ENCODE results near the gene CTRB1.
A peak's percentile ranks its signal among the peaks of the same experiment; 100 is the strongest.
"Not testable (repeated sequence)": the region's sequence is repeated elsewhere in the genome, so short reads cannot be mapped to it uniquely, and the experiment has no call there.

The CTRB1 gene

DNA sequence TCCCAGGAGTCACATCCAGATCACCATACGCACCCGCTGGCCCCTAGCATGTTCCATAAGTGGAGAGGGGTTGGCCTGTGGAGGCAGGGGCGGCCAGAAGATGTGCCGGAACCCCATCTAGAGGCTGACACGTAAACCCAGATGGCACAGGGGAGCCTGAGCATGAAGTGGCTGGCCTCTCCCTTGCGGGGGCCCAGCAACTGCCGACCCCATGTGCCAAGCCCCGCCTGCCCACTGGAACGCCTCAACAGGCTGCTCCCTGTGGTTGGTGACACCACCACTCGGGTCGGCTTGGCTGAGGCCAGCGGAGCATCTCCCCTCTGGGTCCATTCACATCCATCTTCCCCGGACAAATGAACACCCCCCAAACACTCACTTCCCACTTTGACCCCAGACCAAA, 23.2 kb downstream of the CTRB1 start:
- DNase-seq (ENCODE audit: low spot score): no peak

DNA sequence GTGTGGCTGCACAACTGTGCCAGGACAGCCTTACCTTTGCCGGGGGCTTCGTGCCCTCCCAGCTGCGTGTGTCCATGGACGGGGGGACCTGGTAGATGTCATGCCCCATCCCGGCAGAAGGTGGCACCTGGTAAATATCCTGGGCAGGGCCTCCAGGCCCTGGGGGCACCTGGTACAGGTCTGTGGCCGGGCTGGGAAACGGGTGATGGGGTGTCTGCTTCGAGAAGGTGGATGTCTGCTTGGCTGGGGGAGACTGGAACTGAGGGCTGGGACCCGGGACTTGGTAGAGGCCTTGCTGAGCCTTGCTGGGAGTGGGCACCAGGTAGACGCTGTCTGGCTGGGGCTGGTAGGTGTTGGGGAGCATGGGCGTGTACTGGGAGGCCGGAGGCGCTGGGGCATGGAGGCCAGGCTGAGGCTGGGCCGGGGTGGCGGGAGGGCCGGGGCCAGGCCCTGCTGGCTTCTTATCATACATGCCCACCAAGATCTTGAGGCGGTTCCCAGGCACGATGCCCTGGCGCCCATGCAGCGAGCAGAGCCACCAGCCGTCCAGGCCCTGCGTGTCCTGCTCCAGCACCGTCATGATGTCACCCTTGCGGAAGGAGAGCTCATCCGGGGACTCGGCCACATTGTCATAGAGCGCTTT, 23.8 kb downstream of the CTRB1 start:
- not testable (repeated sequence) for DNase-seq (ENCODE audit: low spot score)

DNA sequence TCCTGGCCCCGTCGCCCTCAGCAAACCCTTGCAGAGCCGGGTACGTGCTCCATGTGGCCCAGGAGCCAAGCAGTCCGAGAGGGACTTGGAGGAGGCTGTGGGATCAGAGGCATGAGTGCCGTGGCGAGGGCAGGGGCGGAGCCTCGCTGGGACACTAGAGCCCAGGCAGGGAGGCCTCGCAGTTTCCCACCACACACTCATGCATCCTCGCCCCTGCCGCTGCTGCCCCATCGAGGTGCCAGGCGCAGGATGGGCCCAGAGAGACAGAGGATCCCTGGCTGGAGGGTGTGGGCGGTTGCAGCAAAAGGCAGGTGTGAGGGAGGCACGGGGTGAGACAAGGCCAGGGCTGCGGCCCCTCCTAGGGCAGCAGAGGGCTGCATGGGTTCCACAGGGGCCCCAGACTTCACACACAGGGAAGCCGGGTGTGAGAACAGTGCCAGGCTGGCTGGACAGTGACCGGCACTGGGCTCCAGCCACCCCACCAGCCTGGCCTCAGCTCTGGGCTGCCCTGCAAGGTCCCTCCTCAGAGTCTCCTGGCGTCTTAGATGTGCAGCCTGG, 25.0 kb downstream of the CTRB1 start:
- no peak for DNase-seq (ENCODE audit: low spot score)

- no peak for DNase-seq (ENCODE audit: low spot score)
These were observed 25.5 kb downstream of the CTRB1 start for GRCh38 chr16:75244225-75244809.

DNA sequence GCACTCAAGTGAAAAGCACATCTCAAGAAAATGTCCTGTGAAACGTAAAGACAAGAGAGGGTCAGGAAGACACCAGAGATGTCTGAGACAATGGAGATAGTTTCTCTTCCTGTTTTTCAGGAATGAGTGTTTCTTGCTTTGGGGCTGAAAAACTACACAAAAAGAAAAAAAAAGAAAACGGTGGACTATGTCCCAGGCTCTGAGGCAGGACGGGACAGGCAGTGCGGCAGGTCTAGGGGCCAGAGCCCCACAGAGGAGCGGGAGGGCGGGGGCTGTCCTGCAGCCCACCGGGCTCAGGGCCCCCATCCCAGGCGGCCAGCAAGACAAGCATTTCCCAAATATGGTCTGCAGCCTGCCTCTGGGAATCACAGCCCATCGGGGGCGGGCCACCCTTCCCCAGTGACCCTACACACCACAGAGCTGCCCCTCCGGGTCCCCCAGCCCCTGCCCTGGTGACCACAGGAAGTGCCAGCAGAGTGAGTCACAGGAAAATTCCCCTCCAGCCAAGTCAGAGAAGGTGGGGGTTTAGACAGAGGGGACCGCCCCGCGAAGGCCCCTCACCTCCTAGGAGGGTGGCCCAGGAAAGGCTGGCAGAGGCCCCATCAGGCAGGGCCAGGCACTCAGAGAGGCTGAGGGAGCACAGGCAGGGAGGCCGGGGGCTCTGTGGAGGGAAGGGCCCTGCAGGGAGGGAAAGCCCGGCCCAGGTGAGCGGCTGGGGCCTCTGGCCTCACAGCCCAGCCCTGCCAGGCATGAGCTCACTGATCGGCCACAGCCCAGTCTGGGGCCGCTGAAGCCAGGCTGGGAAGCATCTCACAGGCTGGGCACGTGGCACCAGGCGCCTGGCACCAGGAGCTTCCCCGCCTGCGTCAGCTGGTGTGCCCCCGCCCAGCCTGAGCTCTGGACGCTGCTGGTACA, 26.3 kb downstream of the CTRB1 start:
- DNase-seq (ENCODE audit: low spot score): no peak

GRCh38 chr16:75246504-75247205, 27.9 kb downstream of the CTRB1 start:
- no peak for DNase-seq (ENCODE audit: low spot score)

GRCh38 chr16:75247249-75247648, 28.5 kb downstream of the CTRB1 start:
- no peak for DNase-seq (ENCODE audit: low spot score)

GRCh38 chr16:75248142-75248535, 29.4 kb downstream of the CTRB1 start:
- no peak for DNase-seq (ENCODE audit: low spot score)

DNA sequence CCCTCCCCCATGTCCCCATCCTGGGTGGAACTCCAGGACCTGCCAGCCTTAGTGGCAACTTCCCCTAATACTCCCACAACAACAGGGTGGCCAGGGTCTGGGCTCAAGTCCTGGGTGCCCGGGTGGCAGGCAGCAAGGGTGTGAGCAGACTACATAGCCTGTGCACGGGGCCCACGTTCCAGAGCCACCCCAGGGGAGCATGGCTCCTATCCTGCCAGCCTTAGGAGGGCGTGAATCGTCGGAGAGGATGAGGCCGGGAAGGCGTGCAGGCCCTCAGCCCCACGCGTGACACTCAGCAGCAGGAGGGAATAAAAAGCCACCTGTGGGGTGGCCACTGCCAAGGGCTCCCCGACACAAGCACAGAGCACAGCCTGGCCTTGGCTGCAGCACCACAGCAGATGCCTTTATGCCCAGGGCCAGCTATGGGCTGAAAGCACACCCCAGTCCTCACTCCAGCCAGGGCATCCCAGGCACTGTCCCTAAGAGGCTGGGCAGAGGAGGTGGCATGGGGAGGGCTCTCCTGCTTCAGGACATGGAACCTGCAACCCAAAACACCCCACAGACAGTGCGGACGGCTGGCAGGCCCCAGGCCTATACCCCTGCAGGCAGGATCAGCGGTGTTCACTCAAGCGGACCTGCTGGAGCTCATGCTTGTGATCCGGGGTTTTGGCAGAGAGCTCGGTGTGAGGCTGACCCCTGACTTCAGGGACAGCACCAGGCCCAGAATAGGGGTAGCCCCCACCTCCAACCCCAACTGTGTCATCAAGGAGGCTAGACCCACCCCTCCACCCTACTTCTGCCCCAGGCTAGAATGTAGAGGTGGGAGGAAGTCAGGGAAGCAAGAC, 30.0 kb downstream of the CTRB1 start:
- no peak for DNase-seq (ENCODE audit: low spot score)

DNA sequence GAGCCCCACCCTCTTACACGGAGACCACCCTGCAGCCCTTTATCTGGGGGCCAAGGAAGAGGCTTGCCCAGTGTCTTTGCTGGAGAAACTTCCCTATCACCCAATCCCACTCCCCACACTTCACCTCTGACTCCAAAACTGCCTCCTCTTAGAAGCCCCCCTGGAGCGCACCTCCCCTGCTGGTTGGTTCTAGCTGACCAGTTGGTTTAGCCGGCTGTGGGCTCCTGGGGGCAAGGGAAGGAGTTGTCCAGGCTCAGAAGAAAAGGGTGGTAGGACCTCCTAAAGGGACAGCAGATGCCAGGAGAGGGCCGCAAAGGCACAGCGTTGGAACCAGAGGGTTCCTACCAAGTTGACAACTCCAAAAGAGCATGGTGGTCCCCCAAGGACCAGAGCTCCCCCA, 30.7 kb downstream of the CTRB1 start:
- no peak for DNase-seq (ENCODE audit: low spot score)

DNA sequence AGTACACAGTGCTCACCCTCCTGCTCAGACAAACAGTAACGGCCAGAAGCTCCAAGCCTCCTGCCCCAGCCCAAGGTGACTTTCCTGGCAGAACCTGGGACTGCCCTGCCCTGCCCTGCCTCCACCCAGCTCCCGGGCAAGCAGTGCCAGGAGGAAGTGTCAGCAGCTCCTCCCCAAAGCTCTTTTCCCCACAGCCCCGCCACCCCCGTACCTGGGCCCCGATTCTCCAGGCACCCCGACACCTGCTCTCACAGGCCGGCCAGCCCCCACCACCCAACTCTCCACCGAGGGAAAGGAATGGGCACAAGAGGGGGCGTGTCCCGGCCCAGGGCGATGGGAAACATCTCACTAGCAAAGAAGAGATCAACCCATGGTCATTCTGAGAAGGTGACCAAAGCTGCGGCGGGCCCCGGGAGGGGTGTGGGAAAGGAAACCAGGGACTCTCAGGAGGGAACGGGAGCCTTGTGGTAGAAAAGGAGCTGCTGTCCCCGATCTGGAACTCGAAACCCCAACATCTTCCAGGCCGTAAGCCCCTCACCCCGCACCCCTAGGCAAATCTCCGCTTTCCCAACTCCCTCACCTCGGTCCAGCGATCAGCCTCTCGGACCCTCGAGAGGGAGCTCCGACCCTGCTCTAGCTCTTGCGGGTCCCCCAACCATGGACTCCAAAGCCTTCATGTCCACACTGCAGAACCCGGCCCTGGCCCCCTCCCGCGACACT, 31.5 kb downstream of the CTRB1 start:
- DNase-seq (ENCODE audit: low spot score): no peak

GRCh38 chr16:75250809-75251279, 32.1 kb downstream of the CTRB1 start:
- peak; percentile 76 for DNase-seq (ENCODE audit: low spot score)

DNA sequence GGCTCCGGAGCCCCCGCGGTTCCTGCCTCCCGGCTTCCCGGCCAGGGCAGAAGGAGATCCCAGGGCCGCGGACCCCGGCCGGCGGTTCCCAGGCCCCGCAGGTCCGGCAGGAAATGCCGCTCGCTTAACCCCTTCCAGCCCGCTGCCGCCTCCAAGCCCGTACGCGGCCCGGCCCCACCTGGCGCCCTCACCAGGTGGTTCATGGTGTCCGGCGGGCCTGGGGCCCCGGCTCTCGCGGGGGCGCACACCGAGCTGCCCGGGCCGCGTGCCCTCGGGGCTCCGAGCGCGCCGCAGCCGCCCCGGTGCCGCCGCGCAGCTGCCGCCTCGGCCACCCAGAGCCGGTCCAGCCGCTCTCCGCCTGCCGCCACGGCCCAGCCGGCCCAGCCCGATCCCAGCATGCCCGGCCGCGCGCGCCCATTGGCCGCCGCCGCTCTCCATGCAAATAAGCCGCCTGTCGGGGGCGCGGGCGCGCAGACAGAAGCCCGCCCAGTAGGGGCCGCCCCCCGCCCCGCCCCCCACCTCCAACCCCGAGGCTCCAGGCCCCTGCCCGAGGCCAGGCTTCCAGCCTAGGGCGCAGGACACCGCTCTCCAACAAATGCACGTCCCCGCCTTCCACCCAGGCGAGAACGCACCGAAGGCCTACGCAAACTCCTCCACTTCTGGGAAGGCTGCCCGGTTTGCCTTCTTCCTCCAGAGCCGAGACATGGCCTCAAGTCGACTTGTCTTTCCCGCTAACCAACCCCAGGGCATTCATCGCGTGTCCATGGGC, 32.7 kb downstream of the CTRB1 start, which contains the start of gene BCAR1:
TSS of gene BCAR1 (minus strand) at position 345 of the 769 bp plus-strand sequence. CDS start at position 203, 142 bp downstream.
- DNase-seq (ENCODE audit: low spot score): peak; percentile 94

- DNase-seq (ENCODE audit: low spot score): no peak
These were observed 33.5 kb downstream of the CTRB1 start for GRCh38 chr16:75252049-75252864.

DNA sequence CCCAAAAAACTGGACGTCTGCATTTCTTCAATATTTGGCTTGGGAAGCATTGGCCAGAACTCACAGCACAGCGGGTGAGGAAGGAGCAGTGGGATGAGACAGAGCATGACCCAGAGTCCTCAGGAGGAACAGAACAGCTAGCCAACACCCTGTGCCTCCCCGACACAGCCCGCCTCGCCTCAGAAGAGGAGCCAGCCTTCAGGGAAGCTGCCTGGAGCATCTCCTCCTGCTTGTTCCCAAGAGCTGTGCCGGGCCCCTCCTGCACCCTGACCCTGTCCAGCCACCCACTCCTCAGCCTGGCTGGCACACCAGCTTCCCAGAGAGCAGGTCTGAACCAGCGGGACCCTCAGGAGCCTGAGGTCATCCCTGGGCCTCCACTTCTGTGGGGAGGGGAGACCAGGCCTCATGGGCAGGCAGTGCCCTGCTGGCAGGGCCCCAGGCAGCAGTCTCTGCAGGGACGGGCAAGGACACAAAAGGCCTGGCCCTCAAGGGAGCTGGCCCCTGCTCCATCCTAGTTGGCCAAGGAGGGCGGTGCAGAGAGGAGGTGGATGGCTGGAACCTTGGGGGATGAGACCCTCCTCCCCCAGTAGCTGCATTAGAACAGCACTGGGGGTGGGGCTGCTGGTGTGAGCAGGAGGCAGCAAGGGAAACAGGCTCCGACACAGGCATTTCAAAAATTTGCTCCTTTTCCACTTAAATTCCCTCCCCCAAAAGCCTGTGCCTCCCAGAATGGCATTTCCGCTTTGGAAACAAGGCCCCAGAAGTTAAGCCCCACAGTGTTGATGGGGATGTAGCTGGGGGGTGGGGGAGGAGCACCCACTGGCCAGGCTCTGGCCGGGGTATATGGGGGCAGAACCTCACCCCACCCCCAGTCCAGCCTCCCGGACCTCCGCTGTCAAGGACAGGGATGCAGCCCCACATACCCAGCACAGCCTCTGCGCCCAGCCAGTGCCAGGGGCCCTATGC, 34.4 kb downstream of the CTRB1 start:
- no peak for DNase-seq (ENCODE audit: low spot score)

DNA sequence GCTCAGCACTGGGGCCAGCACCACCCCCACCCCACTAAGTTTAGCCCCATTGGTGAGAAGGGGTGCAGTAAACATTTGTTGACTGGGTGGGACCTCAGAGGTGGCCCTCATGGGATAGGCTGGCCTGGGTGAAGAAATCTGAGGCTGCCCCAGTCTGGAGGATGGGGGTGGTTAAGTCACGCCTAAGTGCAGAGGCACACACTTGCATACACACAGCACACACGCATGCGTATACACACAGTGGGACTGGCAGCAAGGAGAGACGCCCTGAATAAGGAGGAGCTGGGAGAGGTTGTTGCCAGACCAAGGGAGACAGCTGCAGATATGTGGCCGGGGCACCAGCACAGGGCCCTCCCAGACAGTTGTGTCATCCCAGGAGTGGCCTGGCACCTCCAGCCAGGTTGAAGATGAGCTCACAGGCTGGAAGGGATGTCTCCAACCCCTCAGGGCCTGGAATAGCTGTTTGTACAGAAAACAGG, 35.6 kb downstream of the CTRB1 start:
- DNase-seq (ENCODE audit: low spot score): no peak

DNA sequence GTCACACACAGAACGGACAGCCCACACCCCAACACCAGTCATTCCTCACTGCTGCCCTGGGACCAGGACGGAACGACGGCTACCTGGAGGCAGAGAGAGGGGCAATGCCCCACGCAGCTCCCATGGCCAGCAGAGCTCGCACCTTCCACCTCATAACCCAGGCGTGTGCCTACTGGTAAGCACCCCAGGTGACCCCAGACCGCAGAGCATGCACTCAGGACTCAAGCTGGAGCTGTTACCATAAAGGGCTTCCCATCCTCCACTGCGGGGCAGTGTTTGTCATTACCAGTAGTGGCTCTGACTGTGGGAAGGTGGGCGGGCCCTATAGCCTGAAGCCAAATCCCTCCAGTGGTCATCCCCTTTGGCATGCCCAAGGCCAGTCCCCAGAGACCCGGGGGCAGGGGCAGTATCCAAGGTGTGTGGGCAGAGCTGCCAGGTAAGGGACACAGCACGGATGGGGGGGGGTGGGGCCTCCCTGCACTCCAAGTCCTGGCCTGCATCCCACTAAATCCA, 37.3 kb downstream of the CTRB1 start:
- DNase-seq (ENCODE audit: low spot score): no peak

All from D341Med (cell line).